Sigmoid colon (tissue), 7 donors: Measurements from ENCODE around the gene SLC17A9. TPM values are rescaled to one million over a fixed set of nuclear protein-coding genes. Genes with fewer than 3 reads are reported as not detected.

Experiments used
- DNase-seq: peaks from one replicate; pipeline ENCODE4 v3.0.0-alpha.2; 2019
- H3K27ac ChIP-seq, 4 donors: fragments of 200-600 bp; sonication (generic); one replicate each; pipeline ENCODE4 v1.5.1; 2016 to 2019; ENCODE audit warnings: mild to moderate bottlenecking in 1 of 4
- H3K27me3 ChIP-seq, 3 donors: fragments of 200-600 bp; sonication (generic); one replicate each; pipeline ENCODE4 v1.5.1; 2019; ENCODE audit warnings: mild to moderate bottlenecking in 1 of 3
- H3K36me3 ChIP-seq, 4 donors: fragments of 200-600 bp; sonication (generic); one replicate each; pipeline ENCODE4 v1.5.1; 2016 to 2019
- H3K4me1 ChIP-seq, 4 donors: fragments of 200-600 bp; sonication (generic); one replicate each; pipeline ENCODE4 v1.5.1; 2017 to 2019
- H3K4me3 ChIP-seq, 4 donors: fragments of 200-600 bp; sonication (generic); one replicate each; pipeline ENCODE4 v1.5.1; 2017 to 2019; ENCODE audit warnings: mild to moderate bottlenecking in 2 of 4, moderate library complexity in 1 of 4
- H3K9me3 ChIP-seq, 4 donors: fragments of 200-600 bp in 3 of 4; sonication (generic) in 3 of 4; one replicate each; pipeline versions ENCODE4 v1.5.1 to v1.6.1; 2013 to 2019
- CTCF ChIP-seq, 4 experiments: fragments of 450-650 bp in 3 of 4; fragments of 200-600 bp in 1 of 4; IDR thresholded peaks; one replicate each; pipeline ENCODE4 v1.5.1; 2016 to 2019; ENCODE audit warnings: antibody characterized with exemption in 4 of 4, mild to moderate bottlenecking in 3 of 4, moderate library complexity in 2 of 4
- EP300 ChIP-seq, 4 donors: sonication (generic); formaldehyde crosslinking; IDR thresholded peaks; one replicate each; pipeline ENCODE4 v1.6.1; 2017; ENCODE audit warnings: antibody characterized with exemption in 4 of 4
- POLR2A ChIP-seq, 2 donors: fragments of 450-650 bp; IDR thresholded peaks; one replicate each; pipeline ENCODE4 v1.6.1; 2016; ENCODE audit warnings: antibody characterized with exemption in 2 of 2, mild to moderate bottlenecking in 2 of 2, moderate library complexity in 2 of 2
- POLR2AphosphoS5 ChIP-seq, 4 donors: sonication (generic); formaldehyde crosslinking; IDR thresholded peaks; one replicate each; pipeline ENCODE4 v1.6.1; 2017; ENCODE audit warnings: antibody characterized with exemption in 4 of 4
- whole genome bisulfite sequencing, 2 donors: extraction: QIAGEN DNeasy Blood & Tissue Kit; methylation state at CpG; one replicate each; pipeline ENCODE4 v1.1.7; 2013; 5-methylcytosine and 5-hydroxymethylcytosine counted together
- intact Hi-C: fragments of 100-400 bp; cut with DNase I; formaldehyde crosslinking; loops from one replicate; pipeline ENCODE4 v1.15.1; 2023
- polyA plus RNA-seq, 3 donors: library from polyadenylated mRNA; stranded (reverse); fragments of 200-250 nt; gene quantifications; one replicate each; pipeline ENCODE4 v1.2.3, GENCODE V29; 2013
- total RNA-seq, 4 donors: library from RNA; depleted of rRNA; stranded (reverse); fragments of >200 nt; gene quantifications; one replicate each; pipeline ENCODE4 v1.1.0, GENCODE V29; 2016
- donor health status: healthy with polysubstance abuse.
- donor health status: Bipolar disorder and iron deficiency.
- donor health status: healthy.

SLC17A9 gene
- total and polyA plus RNA-seq, 7 donors = 0.60 to 15.4 (median 2.9) TPM

GRCh38 chr20:63016514-63017075, 64.1 kb downstream of the SLC17A9 start:
- 85% methylated on average over 14 of the region's 14 CpGs for WGBS, 2 donors
- H3K9me3 ChIP-seq = peaks cover 0 to 18% (median 5%) of the 10 kb centered on the region in 4 donors
- no peak overlapping the region for H3K4me3 ChIP-seq
- DNase-seq = no peak
- TF ChIP-seq POLR2AphosphoS5 (IDR thresholded peaks at IDR 0.05) (no peak), CTCF (IDR thresholded peaks at IDR 0.05) (no peak), EP300 (IDR thresholded peaks at IDR 0.05) (no peak), POLR2A (IDR thresholded peaks at IDR 0.05) (no peak)
- H3K27ac ChIP-seq = no peak overlapping the region
- intact Hi-C loops = no loop called here
- H3K27me3 ChIP-seq = peaks cover 28 to 91% (median 59%) of the 10 kb centered on the region in 3 donors
- no peaks in the 10 kb centered on the region for H3K4me1 ChIP-seq
- no peaks in the 10 kb centered on the region for H3K36me3 ChIP-seq

GRCh38 chr20:63017076-63017825, 64.7 kb downstream of the SLC17A9 start:
- H3K36me3 ChIP-seq = no peaks in the 10 kb centered on the region
- no peaks in the 10 kb centered on the region for H3K4me1 ChIP-seq
- H3K27me3 ChIP-seq = peaks cover 28 to 91% (median 63%) of the 10 kb centered on the region in 3 donors
- no peak for DNase-seq
- WGBS, 2 donors = 74 to 76% methylated on average over 22 of the region's 22 CpGs
- H3K27ac ChIP-seq = no peak overlapping the region
- TF ChIP-seq POLR2AphosphoS5 (IDR thresholded peaks at IDR 0.05) (no peak), CTCF (IDR thresholded peaks at IDR 0.05) (no peak), EP300 (IDR thresholded peaks at IDR 0.05) (no peak), POLR2A (IDR thresholded peaks at IDR 0.05) (no peak)
- peaks cover 0 to 18% (median 5%) of the 10 kb centered on the region in 4 donors for H3K9me3 ChIP-seq
- intact Hi-C loops = no loop called here
- H3K4me3 ChIP-seq = no peak overlapping the region

- no peak for TF ChIP-seq EP300 (IDR thresholded peaks at IDR 0.05)
- no peak for TF ChIP-seq POLR2AphosphoS5 (IDR thresholded peaks at IDR 0.05)
- no peak for TF ChIP-seq CTCF (IDR thresholded peaks at IDR 0.05)
- TF ChIP-seq POLR2A (IDR thresholded peaks at IDR 0.05) = no peak
- Histone ChIP-seq H3K9me3 (peaks cover 0 to 15% (median 5%) of the 10 kb centered on the region in 4 donors), H3K27ac (no peak overlapping the region), H3K4me3 (no peak overlapping the region), H3K27me3 (peaks cover 28 to 91% (median 70%) of the 10 kb centered on the region in 3 donors), H3K36me3 (no peaks in the 10 kb centered on the region), H3K4me1 (no peaks in the 10 kb centered on the region)
- WGBS, 2 donors = 84 to 90% methylated on average over 25 of the region's 25 CpGs
- DNase-seq = no peak
- intact Hi-C loops = no loop called here
Measured at GRCh38 chr20:63017826-63018411, 65.4 kb downstream of the SLC17A9 start.

Other genes with a start within 250 kb of the SLC17A9 start
- gene NTSR1, start 243.9 kb upstream of the SLC17A9 start, total RNA-seq = 10 to 100 TPM in 3 of 4 donors, 1 to 10 TPM in 1; 5.4 to 54.0 (median 27.6) TPM
- 1 to 10 TPM in 1 of 3 donors, under 1 TPM in 1, not detected in 1; 0.60 to 1.4 TPM for gene NTSR1, start 243.9 kb upstream of the SLC17A9 start, polyA plus RNA-seq
- 10 to 100 TPM in 3 of 4 donors, 1 to 10 TPM in 1; 7.1 to 16.0 (median 12.4) TPM for gene MRGBP, start 156.2 kb upstream of the SLC17A9 start, total RNA-seq
- 10 to 100 TPM in 2 of 3 donors, 1 to 10 TPM in 1; 8.1 to 11.2 (median 10.2) TPM for gene MRGBP, start 156.2 kb upstream of the SLC17A9 start, polyA plus RNA-seq
- gene OGFR, start 147.9 kb upstream of the SLC17A9 start, total RNA-seq = 10 to 100 TPM; 44.7 to 61.5 (median 48.6) TPM
- 10 to 100 TPM; 22.2 to 64.8 (median 43.7) TPM for gene OGFR, start 147.9 kb upstream of the SLC17A9 start, polyA plus RNA-seq
- 10 to 100 TPM in 2 of 4 donors, 1 to 10 TPM in 2; 3.5 to 20.8 (median 10.8) TPM for gene COL9A3, start 135.7 kb upstream of the SLC17A9 start, total RNA-seq
- gene COL9A3, start 135.7 kb upstream of the SLC17A9 start, polyA plus RNA-seq = 1 to 10 TPM; 1.8 to 5.8 (median 4.4) TPM
- 10 to 100 TPM in 2 of 4 donors, 1 to 10 TPM in 2; 8.1 to 16.9 (median 12.1) TPM for gene TCFL5, start 90.9 kb upstream of the SLC17A9 start, total RNA-seq
- 1 to 10 TPM; 2.3 to 7.8 (median 3.8) TPM for gene TCFL5, start 90.9 kb upstream of the SLC17A9 start, polyA plus RNA-seq
- 10 to 100 TPM; 48.7 to 70.6 (median 56.5) TPM for gene DIDO1, start 26.2 kb upstream of the SLC17A9 start, total RNA-seq
- gene DIDO1, start 26.2 kb upstream of the SLC17A9 start, polyA plus RNA-seq = 10 to 100 TPM; 10.4 to 31.1 (median 13.8) TPM
- gene GID8, start 14.6 kb upstream of the SLC17A9 start, total RNA-seq = 10 to 100 TPM; 25.9 to 36.5 (median 34.5) TPM
- 10 to 100 TPM; 17.4 to 20.6 (median 18.3) TPM for gene GID8, start 14.6 kb upstream of the SLC17A9 start, polyA plus RNA-seq
- not detected for gene BHLHE23, start 54.3 kb downstream of the SLC17A9 start, total RNA-seq
- not detected for gene BHLHE23, start 54.3 kb downstream of the SLC17A9 start, polyA plus RNA-seq